HG02938 (cell line): Measurements from ENCODE around the gene FAM180B.
"Not testable (repeated sequence)": the region's sequence is repeated elsewhere in the genome, so short reads cannot be mapped to it uniquely, and the experiment has no call there.

ENCODE experiments used
- ATAC-seq: cut with Tn5 transposase; IDR thresholded peaks from one replicate; pipeline ENCODE4 v1.9.1; 2021; ENCODE audit warnings: mild to moderate bottlenecking, moderate library complexity; ENCODE audit not compliant: unreplicated experiment

FAM180B gene

GRCh38 chr11:47593934-47594855, 7.7 kb downstream of the FAM180B start, which contains the start of gene C1QTNF4:
C1QTNF4 (minus strand) TSS chr11:47594411; CDS start chr11:47590810, 3,601 bp downstream.
- no peak for ATAC-seq

GRCh38 chr11:47595029-47595428, 8.6 kb downstream of the FAM180B start:
- no peak for ATAC-seq

DNA sequence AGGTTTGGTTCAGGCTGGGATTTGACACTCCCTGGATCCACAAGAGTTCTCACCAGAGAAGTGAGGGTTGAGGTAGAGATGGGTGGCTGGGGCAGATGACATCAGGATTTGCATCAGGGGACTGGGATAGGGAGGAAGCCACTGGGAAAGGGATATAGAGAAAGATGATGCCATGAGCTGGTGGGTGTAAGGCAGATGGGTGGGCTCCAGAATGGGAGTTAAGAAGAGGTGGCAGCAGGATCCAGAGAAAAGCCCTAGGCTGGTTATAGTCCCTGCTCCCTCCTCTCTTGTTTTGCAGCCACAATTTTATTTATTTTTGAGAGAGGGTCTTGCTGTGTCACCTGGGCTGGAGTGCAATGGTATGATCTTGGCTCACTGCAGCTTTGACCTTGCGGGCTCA, 9.5 kb downstream of the FAM180B start:
- ATAC-seq: no peak

- ATAC-seq: no peak
These were observed 13.4 kb downstream of the FAM180B start for GRCh38 chr11:47599902-47600301.

GRCh38 chr11:47603295-47603694, 16.8 kb downstream of the FAM180B start:
- no peak for ATAC-seq

DNA sequence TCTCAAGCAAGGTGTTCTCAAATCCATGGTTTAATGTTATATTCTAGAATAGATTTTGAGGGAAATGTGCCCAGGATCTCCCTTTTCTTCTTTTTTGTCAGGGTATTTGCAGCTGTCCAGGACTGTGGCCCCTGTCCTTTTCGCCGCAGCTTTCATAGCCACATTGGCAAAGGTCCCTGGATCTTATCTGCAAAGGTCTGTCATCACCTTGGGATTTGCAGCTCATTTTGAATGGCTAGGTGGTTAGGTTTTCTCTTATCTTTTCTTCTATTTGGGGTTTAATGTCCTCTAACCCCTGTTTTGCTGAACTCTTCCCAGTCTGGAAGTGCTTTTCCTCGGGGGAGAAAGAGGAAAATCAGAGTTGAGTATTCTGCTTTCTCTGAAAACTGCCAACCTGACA, 19.4 kb downstream of the FAM180B start:
- no peak for ATAC-seq

GRCh38 chr11:47606731-47607130, 20.3 kb downstream of the FAM180B start:
- no peak for ATAC-seq

DNA sequence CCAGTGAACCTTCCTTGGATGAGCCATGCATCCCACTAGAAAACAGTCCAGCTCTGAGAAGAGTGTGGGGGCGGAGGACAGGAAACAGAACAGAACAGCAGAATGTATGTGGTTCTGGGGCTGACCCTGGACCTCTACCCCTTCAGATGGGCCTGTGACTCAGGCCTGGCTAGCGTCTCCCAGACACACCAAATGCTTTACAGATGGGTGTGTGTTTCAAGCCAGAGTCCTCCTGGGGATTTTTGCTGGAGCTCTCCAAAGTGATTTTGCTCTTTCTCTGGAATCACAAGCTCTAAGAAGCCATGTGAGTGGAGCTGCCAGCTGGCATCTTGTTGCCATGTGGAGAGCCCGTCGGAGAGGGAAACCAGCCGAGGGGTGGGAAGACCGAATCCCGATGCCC, 20.9 kb downstream of the FAM180B start:
- ATAC-seq: no peak

- ATAC-seq: no peak
These were observed 23.2 kb downstream of the FAM180B start for GRCh38 chr11:47609675-47610074.

GRCh38 chr11:47611348-47611794, 24.9 kb downstream of the FAM180B start:
- peak; percentile 78 for ATAC-seq

DNA sequence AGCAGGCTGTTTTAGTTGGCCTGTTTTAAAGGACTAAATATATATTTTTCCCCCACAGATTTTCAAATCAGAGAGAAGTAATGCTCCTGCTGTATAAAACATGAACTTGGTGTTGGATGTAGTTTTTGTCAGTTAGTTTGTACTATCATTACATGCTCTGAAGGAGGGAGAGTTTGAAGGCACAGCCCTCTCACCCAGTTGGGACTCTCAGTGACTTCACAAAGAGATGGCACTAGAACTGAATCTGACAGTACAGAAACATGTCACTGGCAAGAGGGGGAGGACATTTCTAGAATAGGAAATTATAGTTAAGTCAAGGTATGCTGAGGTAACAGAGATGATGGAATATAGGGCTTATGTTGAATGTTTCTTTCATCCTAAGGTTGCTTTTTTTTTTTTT, 28.8 kb downstream of the FAM180B start:
- ATAC-seq: no peak

GRCh38 chr11:47616726-47617416, 30.4 kb downstream of the FAM180B start:
- ATAC-seq: no peak

DNA sequence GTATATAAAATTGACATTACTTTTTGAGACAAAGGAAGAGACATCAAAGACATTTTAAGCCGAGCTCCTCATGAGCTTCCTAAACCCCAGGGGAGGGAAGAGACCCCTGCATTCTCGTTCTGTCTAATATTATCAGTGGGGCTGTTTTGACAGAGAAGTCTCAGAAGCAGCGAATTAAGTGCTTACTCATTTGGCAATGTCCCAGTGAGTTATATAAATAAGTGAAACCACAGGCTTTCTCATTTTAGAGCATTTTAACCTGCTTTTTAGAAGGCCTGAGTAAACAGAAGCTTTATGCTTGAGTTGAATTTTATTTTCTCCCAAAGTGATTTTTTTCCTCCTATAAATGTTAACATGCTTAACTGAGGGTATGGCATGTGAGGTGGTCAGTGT, 30.9 kb downstream of the FAM180B start:
- no peak for ATAC-seq

DNA sequence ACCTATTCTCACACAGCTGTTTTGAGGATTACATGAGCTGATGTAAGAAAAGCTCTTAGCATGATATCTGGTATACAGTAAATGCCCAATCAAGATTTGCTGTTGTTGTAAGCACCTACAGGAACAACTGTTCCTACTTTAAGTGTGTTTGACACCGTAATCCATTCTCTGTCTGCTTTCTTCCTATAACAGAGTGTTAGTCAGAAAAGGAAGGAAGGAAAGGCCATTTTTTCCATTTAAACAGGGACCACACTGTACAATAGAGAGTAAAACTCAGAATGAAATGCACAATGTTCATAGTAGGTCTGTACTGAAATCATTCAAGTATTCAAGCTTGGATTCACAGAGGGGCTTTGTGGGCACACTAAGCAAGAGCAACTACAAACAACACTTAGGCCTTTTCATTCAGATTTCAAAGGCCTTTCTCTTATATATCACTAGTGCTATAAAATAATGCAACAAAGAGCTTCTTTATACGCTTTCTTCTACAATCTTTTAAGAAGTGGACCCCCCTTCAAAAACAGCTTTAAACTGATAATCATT, 34.4 kb downstream of the FAM180B start:
- ATAC-seq: no peak

- no peak for ATAC-seq
These were observed 39.8 kb downstream of the FAM180B start for GRCh38 chr11:47626234-47626633.

DNA sequence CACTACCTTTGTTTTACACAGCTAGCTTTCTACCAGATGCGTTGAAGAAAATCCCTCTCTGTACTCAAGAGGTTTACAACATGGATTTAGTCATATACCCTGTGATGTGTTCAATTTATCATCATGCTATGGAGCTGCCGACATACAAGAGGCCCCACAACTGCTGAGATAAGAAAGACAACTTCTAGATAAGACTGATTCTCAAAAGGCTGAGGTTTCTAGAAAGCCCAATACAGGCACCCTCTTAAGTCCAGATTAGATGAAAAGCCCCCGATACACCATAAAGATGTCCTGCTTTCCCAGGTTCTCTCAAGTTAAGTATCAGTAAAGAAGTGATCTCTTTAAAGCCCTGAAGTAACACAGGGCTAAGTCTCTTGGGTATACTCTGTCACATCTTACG, 41.5 kb downstream of the FAM180B start:
- no peak for ATAC-seq

DNA sequence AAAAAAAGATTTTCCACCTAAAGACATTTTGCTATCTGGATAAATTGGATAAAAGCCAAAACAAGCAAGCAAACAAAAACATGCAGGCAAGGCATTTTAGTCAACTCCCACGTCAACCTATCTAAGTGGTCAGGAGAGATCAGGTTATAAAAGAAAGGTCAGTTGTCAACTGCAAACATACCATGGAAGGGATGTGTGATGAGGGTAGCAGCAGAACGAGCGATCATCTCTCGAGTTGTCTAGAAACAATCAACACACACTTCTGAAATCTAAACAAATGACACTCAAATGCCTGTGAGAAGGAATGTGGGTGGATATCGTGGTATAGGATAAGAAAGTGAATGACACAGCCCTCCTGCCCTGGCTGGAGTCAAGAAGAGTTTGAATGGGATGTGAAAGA, 45.0 kb downstream of the FAM180B start:
- no peak for ATAC-seq

DNA sequence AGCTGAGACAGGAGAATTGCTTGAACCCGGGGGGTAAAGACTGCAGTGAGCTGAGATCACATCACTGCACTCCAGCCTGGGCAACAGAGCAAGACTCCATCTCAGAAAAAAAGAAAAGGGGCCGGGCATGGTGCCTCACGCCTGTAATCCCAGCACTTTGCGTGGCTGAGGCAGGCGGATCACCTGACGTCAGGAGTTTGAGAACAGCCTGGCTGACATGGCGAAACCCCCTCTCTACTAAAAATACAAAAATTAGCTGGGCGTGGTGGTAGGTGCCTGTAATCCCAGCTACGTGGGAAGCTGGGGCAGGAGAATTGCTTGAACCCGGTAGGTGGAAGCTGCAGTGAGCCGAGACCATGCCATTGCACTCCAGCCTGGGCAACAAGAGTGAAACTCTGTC, 49.9 kb downstream of the FAM180B start:
- ATAC-seq: not testable (repeated sequence)
